Prostate gland (tissue), 2 donors: ENCODE measurements around the gene TEX35.

Experiments
- POLR2A ChIP-seq: fragments of 450-650 bp; IDR thresholded peaks from one replicate; pipeline ENCODE4 v1.6.1; 2016; ENCODE audit warnings: antibody characterized with exemption, mild to moderate bottlenecking
- POLR2AphosphoS5 ChIP-seq: sonication (generic); formaldehyde crosslinking; IDR thresholded peaks from one replicate; pipeline ENCODE4 v1.6.1; 2017; ENCODE audit warnings: antibody characterized with exemption
- TF ChIP-seq, protein P1 (sequence below), 4 experiments: fragments of 200-600 bp in 2 of 4; fragments of 450-650 bp in 2 of 4; sonication (generic) in 2 of 4; IDR thresholded peaks; 1 replicate in 3 of 4; 2 replicates in 1 of 4; pipeline ENCODE4 v1.5.1; 2016 to 2019; ENCODE audit warnings: antibody characterized with exemption in 4 of 4, mild to moderate bottlenecking in 2 of 4, moderate library complexity in 2 of 4

DNA sequence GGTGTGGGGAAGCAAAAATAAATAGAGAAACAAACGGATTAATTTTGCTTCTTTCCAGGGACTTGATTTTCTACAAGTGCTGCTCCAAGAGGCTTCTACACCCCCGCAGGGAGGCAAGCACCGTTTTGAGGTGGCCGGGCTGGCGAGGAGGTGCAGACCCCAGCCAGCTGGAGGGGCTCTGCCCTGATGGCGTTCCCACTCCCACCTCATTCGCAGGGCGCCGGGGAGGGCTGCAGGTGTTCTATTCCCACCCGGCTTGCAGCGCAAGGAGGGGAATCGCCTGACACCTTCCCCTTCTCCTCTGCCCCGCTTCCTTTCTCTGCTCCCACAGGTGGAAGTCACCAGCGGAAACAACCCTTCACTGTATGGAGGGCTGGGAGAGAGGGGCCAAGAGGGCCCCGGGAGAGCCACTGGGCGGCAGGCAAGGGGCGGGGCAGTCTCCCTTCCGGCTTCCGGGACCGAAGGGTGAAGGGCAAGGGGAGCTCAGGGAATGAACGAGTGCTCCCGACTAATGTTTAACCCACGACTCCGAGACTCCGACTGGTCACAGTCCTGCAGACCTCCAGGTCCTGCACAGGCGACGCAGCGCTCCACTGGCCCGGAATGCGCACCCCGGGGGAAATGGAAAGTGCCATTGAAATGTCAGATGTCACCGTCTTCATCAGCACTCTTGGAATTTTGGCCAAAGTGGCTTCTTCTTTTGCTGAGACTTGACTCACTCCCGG is 29.1 kb downstream of the TEX35 start:
- TF ChIP-seq, protein P1, sequence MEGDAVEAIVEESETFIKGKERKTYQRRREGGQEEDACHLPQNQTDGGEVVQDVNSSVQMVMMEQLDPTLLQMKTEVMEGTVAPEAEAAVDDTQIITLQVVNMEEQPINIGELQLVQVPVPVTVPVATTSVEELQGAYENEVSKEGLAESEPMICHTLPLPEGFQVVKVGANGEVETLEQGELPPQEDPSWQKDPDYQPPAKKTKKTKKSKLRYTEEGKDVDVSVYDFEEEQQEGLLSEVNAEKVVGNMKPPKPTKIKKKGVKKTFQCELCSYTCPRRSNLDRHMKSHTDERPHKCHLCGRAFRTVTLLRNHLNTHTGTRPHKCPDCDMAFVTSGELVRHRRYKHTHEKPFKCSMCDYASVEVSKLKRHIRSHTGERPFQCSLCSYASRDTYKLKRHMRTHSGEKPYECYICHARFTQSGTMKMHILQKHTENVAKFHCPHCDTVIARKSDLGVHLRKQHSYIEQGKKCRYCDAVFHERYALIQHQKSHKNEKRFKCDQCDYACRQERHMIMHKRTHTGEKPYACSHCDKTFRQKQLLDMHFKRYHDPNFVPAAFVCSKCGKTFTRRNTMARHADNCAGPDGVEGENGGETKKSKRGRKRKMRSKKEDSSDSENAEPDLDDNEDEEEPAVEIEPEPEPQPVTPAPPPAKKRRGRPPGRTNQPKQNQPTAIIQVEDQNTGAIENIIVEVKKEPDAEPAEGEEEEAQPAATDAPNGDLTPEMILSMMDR (IDR thresholded peaks at IDR 0.05) = no peak
- no peak for TF ChIP-seq POLR2AphosphoS5
- TF ChIP-seq POLR2A = no peak
